ENCODE data around the gene BBS1.

BBS1 gene

GRCh38 chr11:66564984-66565383 lies 54.5 kb downstream of the BBS1 start:
- no peak overlapping the region for H3K4me3 ChIP-seq (ENCODE audit: low read depth, low read length)
- no peak overlapping the region for H3K27ac ChIP-seq (ENCODE audit: low read depth, low read length)
- no peak overlapping the region for H3K9ac ChIP-seq (ENCODE audit: low read depth, low read length)
- H3K36me3 ChIP-seq (ENCODE audit: control insufficient read depth, insufficient read depth, low read length), result peaks cover 33% of the 10 kb centered on the region
- no peaks in the 10 kb centered on the region for H3K9me3 ChIP-seq (ENCODE audit: control insufficient read depth, insufficient read depth, low read length)
- H3K4me1 ChIP-seq (ENCODE audit: control insufficient read depth, insufficient read depth, low read length), result peaks cover 6% of the 10 kb centered on the region
- H3K27me3 ChIP-seq (ENCODE audit: control insufficient read depth, insufficient read depth, low read length), result no peaks in the 10 kb centered on the region

- Histone ChIP-seq H3K27me3 (ENCODE audit: control insufficient read depth, insufficient read depth, low read length) (no peaks in the 10 kb centered on the region), H3K9ac (ENCODE audit: low read depth, low read length) (no peak overlapping the region), H3K4me3 (ENCODE audit: low read depth, low read length) (no peak overlapping the region), H3K27ac (ENCODE audit: low read depth, low read length) (no peak overlapping the region), H3K4me1 (ENCODE audit: control insufficient read depth, insufficient read depth, low read length) (peaks cover 18% of the 10 kb centered on the region), H3K36me3 (ENCODE audit: control insufficient read depth, insufficient read depth, low read length) (peaks cover 21% of the 10 kb centered on the region), H3K9me3 (ENCODE audit: control insufficient read depth, insufficient read depth, low read length) (no peaks in the 10 kb centered on the region)
Measured at GRCh38 chr11:66566221-66566620, 55.8 kb downstream of the BBS1 start.

GRCh38 chr11:66567787-66568123 lies 57.3 kb downstream of the BBS1 start:
- peaks cover 6% of the 10 kb centered on the region for H3K36me3 ChIP-seq (ENCODE audit: control insufficient read depth, insufficient read depth, low read length)
- no peaks in the 10 kb centered on the region for H3K9me3 ChIP-seq (ENCODE audit: control insufficient read depth, insufficient read depth, low read length)
- no peak overlapping the region for H3K27ac ChIP-seq (ENCODE audit: low read depth, low read length)
- no peaks in the 10 kb centered on the region for H3K27me3 ChIP-seq (ENCODE audit: control insufficient read depth, insufficient read depth, low read length)
- no peak overlapping the region for H3K4me3 ChIP-seq (ENCODE audit: low read depth, low read length)
- peaks cover 18% of the 10 kb centered on the region for H3K4me1 ChIP-seq (ENCODE audit: control insufficient read depth, insufficient read depth, low read length)
- no peak overlapping the region for H3K9ac ChIP-seq (ENCODE audit: low read depth, low read length)

GRCh38 chr11:66568124-66568916 lies 57.9 kb downstream of the BBS1 start, which contains the start of gene CTSF:
TSS of gene CTSF (minus strand) at chr11:66568606. CDS start at chr11:66568486, 120 bp downstream.
- Histone ChIP-seq H3K27ac (ENCODE audit: low read depth, low read length) (peak within 1 kb of the TSS; percentile 33), H3K9ac (ENCODE audit: low read depth, low read length) (no peak within 1 kb of the TSS)

GRCh38 chr11:66569076-66569475 lies 58.6 kb downstream of the BBS1 start:
- Histone ChIP-seq H3K4me3 (ENCODE audit: low read depth, low read length) (no peak overlapping the region), H3K27ac (ENCODE audit: low read depth, low read length) (peak overlapping the region; percentile 33), H3K4me1 (ENCODE audit: control insufficient read depth, insufficient read depth, low read length) (peaks cover 18% of the 10 kb centered on the region), H3K9me3 (ENCODE audit: control insufficient read depth, insufficient read depth, low read length) (peaks cover 3% of the 10 kb centered on the region; the same call in 1 of the 2 replicates), H3K9ac (ENCODE audit: low read depth, low read length) (no peak overlapping the region), H3K27me3 (ENCODE audit: control insufficient read depth, insufficient read depth, low read length) (no peaks in the 10 kb centered on the region), H3K36me3 (ENCODE audit: control insufficient read depth, insufficient read depth, low read length) (no peaks in the 10 kb centered on the region)

More at GRCh38 chr11:66568124-66568916, 57.9 kb downstream of the BBS1 start, which contains the start of gene CTSF:
- no peaks in the 10 kb centered on the region for H3K9me3 ChIP-seq (ENCODE audit: control insufficient read depth, insufficient read depth, low read length)
- H3K4me1 ChIP-seq (ENCODE audit: control insufficient read depth, insufficient read depth, low read length), result peaks cover 18% of the 10 kb centered on the region
- H3K4me3 ChIP-seq (ENCODE audit: low read depth, low read length), result no peak within 1 kb of the TSS
- H3K36me3 ChIP-seq (ENCODE audit: control insufficient read depth, insufficient read depth, low read length), result peaks cover 1% of the 10 kb centered on the region; the same call in 1 of the 2 replicates
- no peaks in the 10 kb centered on the region for H3K27me3 ChIP-seq (ENCODE audit: control insufficient read depth, insufficient read depth, low read length)

- Histone ChIP-seq H3K27ac (ENCODE audit: low read depth, low read length) (peak overlapping the region; percentile 94), H3K4me1 (ENCODE audit: control insufficient read depth, insufficient read depth, low read length) (peaks cover 18% of the 10 kb centered on the region), H3K36me3 (ENCODE audit: control insufficient read depth, insufficient read depth, low read length) (no peaks in the 10 kb centered on the region), H3K4me3 (ENCODE audit: low read depth, low read length) (no peak overlapping the region), H3K9ac (ENCODE audit: low read depth, low read length) (peak overlapping the region; percentile 46), H3K9me3 (ENCODE audit: control insufficient read depth, insufficient read depth, low read length) (peaks cover 3% of the 10 kb centered on the region; the same call in 1 of the 2 replicates), H3K27me3 (ENCODE audit: control insufficient read depth, insufficient read depth, low read length) (no peaks in the 10 kb centered on the region)
Measured at GRCh38 chr11:66570079-66570849, 59.8 kb downstream of the BBS1 start.

GRCh38 chr11:66570850-66571180 lies 60.4 kb downstream of the BBS1 start:
- Histone ChIP-seq H3K36me3 (ENCODE audit: control insufficient read depth, insufficient read depth, low read length) (no peaks in the 10 kb centered on the region), H3K4me3 (ENCODE audit: low read depth, low read length) (no peak overlapping the region), H3K27me3 (ENCODE audit: control insufficient read depth, insufficient read depth, low read length) (no peaks in the 10 kb centered on the region), H3K27ac (ENCODE audit: low read depth, low read length) (peak overlapping the region; percentile 94), H3K4me1 (ENCODE audit: control insufficient read depth, insufficient read depth, low read length) (peaks cover 18% of the 10 kb centered on the region), H3K9ac (ENCODE audit: low read depth, low read length) (peak overlapping the region; percentile 46; the same call in 1 of the 2 replicates), H3K9me3 (ENCODE audit: control insufficient read depth, insufficient read depth, low read length) (peaks cover 3% of the 10 kb centered on the region; the same call in 1 of the 2 replicates)

- Histone ChIP-seq H3K36me3 (ENCODE audit: control insufficient read depth, insufficient read depth, low read length) (no peaks in the 10 kb centered on the region), H3K9ac (ENCODE audit: low read depth, low read length) (no peak overlapping the region), H3K4me3 (ENCODE audit: low read depth, low read length) (no peak overlapping the region), H3K27me3 (ENCODE audit: control insufficient read depth, insufficient read depth, low read length) (no peaks in the 10 kb centered on the region), H3K4me1 (ENCODE audit: control insufficient read depth, insufficient read depth, low read length) (no peaks in the 10 kb centered on the region), H3K27ac (ENCODE audit: low read depth, low read length) (no peak overlapping the region), H3K9me3 (ENCODE audit: control insufficient read depth, insufficient read depth, low read length) (peaks cover 11% of the 10 kb centered on the region; the same call in 1 of the 2 replicates)
Measured at GRCh38 chr11:66579017-66579606, 68.7 kb downstream of the BBS1 start.

GRCh38 chr11:66580803-66581202 lies 70.4 kb downstream of the BBS1 start:
- 0 out of 2 replicates have a peak, but pooled peaks cover 13% of the 10 kb centered on the region for H3K9me3 ChIP-seq (ENCODE audit: control insufficient read depth, insufficient read depth, low read length)
- no peaks in the 10 kb centered on the region for H3K36me3 ChIP-seq (ENCODE audit: control insufficient read depth, insufficient read depth, low read length)
- H3K4me3 ChIP-seq (ENCODE audit: low read depth, low read length), result no peak overlapping the region
- H3K27me3 ChIP-seq (ENCODE audit: control insufficient read depth, insufficient read depth, low read length), result no peaks in the 10 kb centered on the region
- H3K27ac ChIP-seq (ENCODE audit: low read depth, low read length), result no peak overlapping the region
- H3K4me1 ChIP-seq (ENCODE audit: control insufficient read depth, insufficient read depth, low read length), result no peaks in the 10 kb centered on the region
- H3K9ac ChIP-seq (ENCODE audit: low read depth, low read length), result no peak overlapping the region

GRCh38 chr11:66581261-66581660 lies 70.8 kb downstream of the BBS1 start:
- H3K9me3 ChIP-seq (ENCODE audit: control insufficient read depth, insufficient read depth, low read length), result peaks cover 17% of the 10 kb centered on the region; the same call in 1 of the 2 replicates
- no peaks in the 10 kb centered on the region for H3K36me3 ChIP-seq (ENCODE audit: control insufficient read depth, insufficient read depth, low read length)
- H3K27me3 ChIP-seq (ENCODE audit: control insufficient read depth, insufficient read depth, low read length), result no peaks in the 10 kb centered on the region
- no peak overlapping the region for H3K9ac ChIP-seq (ENCODE audit: low read depth, low read length)
- H3K4me1 ChIP-seq (ENCODE audit: control insufficient read depth, insufficient read depth, low read length), result no peaks in the 10 kb centered on the region
- H3K27ac ChIP-seq (ENCODE audit: low read depth, low read length), result no peak overlapping the region
- H3K4me3 ChIP-seq (ENCODE audit: low read depth, low read length), result no peak overlapping the region
